GM12878 (cell line): ENCODE measurements around the gene AP4E1. TPM values are rescaled to one million over a fixed set of nuclear protein-coding genes. Genes with fewer than 3 reads are reported as not detected.
A peak's percentile ranks its signal among the peaks of the same experiment; 100 is the strongest.

Experiments used
- ATAC-seq: fragments of 200-7000 bp; cut with Tn5 transposase; 3 replicates; pipeline ENCODE4 v1.9.1; 2020; ENCODE audit warnings: mild to moderate bottlenecking, moderate library complexity
- BruUV-seq: library from RNA; stranded (reverse); fragments of 400-500 nt; replicated peaks from 2 replicates; lab custom pipeline; 2021; lab: Mats Ljungman, UMichigan
- CTCF ChIA-PET: fragments of 300-600 bp; sonication (Branson Sonifier 250); formaldehyde crosslinking; extraction: SDS; loops from one replicate; lab custom pipeline; 2021; ENCODE audit warnings: inconsistent platforms; lab: Yijun Ruan, JAX
- POLR2A ChIA-PET: fragments of 350-600 bp; formaldehyde crosslinking; extraction: SDS; loops from one replicate; lab custom pipeline; 2021; ENCODE audit warnings: inconsistent platforms; lab: Charles Lee
- RAD21 ChIA-PET: fragments of 300-600 bp; sonication (Branson Sonifier 250); formaldehyde crosslinking; loops from one replicate; lab custom pipeline; 2023; ENCODE audit warnings: antibody characterized with exemption; ENCODE audit not compliant: unreplicated experiment; lab: Charles Lee
- SMC1A ChIA-PET: fragments of 300-600 bp; sonication (Branson Sonifier 250); formaldehyde crosslinking; loops from one replicate; lab custom pipeline; 2023; ENCODE audit not compliant: unreplicated experiment, uncharacterized antibody; lab: Charles Lee
- DNase-seq: peaks from one replicate; pipeline ENCODE4 v3.0.0-alpha.2; 2011; ENCODE audit warnings: low read depth, low spot score
- FAIRE-seq: peaks from 3 replicates; lab custom pipeline; 2011; peaks lifted over from hg19 to GRCh38; lab: Jason Lieb, UNC
- H2AFZ ChIP-seq: 2 replicates; pipeline ENCODE4 v1.6.0; 2011; ENCODE audit warnings: low read depth, low read length, control low read depth; ENCODE audit not compliant: control insufficient read depth
- H3K27ac ChIP-seq: 2 replicates; pipeline ENCODE4 v1.5.1; 2011; ENCODE audit warnings: control low read depth; ENCODE audit not compliant: control insufficient read depth, insufficient read depth
- H3K27me3 ChIP-seq, 2 experiments: replicated peaks in 1 of 2; 2 replicates each; pipeline versions ENCODE4 v1.6.0 to v1.6.1; 2011; ENCODE audit warnings: low read length in 1 of 2; ENCODE audit not compliant: control insufficient read depth in 2 of 2, insufficient read depth in 2 of 2
- H3K36me3 ChIP-seq, 2 experiments: 2 replicates each; pipeline ENCODE4 v1.5.1; 2011; ENCODE audit warnings: low read length in 1 of 2; ENCODE audit not compliant: control insufficient read depth in 2 of 2, insufficient read depth in 2 of 2
- H3K4me1 ChIP-seq: 2 replicates; pipeline ENCODE4 v1.6.1; 2011; ENCODE audit warnings: mild to moderate bottlenecking, low read length, moderate library complexity, mixed read lengths; ENCODE audit not compliant: control insufficient read depth, insufficient read depth
- H3K4me2 ChIP-seq: 2 replicates; pipeline ENCODE4 v1.6.0; 2011; ENCODE audit warnings: control low read depth; ENCODE audit not compliant: control insufficient read depth, insufficient read depth
- H3K4me3 ChIP-seq: fragments of 200-600 bp; sonication (generic); 2 replicates; pipeline ENCODE4 v1.5.1; 2016
- H3K79me2 ChIP-seq: 2 replicates; pipeline ENCODE4 v1.6.0; 2011; ENCODE audit warnings: low read length; ENCODE audit not compliant: control insufficient read depth, insufficient read depth
- H3K9ac ChIP-seq: 2 replicates; pipeline ENCODE4 v1.8.0; 2011; ENCODE audit warnings: low read length, control low read depth, mixed read lengths; ENCODE audit not compliant: control insufficient read depth, insufficient read depth
- H3K9me3 ChIP-seq: replicated peaks from 3 replicates; pipeline ENCODE4 v1.5.1; 2011; ENCODE audit warnings: mild to moderate bottlenecking, low read length; ENCODE audit not compliant: control insufficient read depth, insufficient read depth
- H4K20me1 ChIP-seq: 2 replicates; pipeline ENCODE4 v1.6.0; 2011; ENCODE audit not compliant: control insufficient read depth, insufficient read depth
- ATF7 ChIP-seq: fragments of 450-650 bp; IDR thresholded peaks from 2 replicates; pipeline ENCODE4 v1.6.1; 2016; ENCODE audit warnings: low read depth, mild to moderate bottlenecking
- CBFB ChIP-seq: IDR thresholded peaks from 2 replicates; pipeline ENCODE4 v1.6.1; 2016; ENCODE audit warnings: antibody characterized with exemption, low read depth
- CBX5 ChIP-seq: sonication (generic); IDR thresholded peaks from 2 replicates; pipeline ENCODE4 v1.6.1; 2016; ENCODE audit warnings: low read depth, moderate library complexity, mild to moderate bottlenecking, inconsistent platforms
- CHD1 ChIP-seq: IDR thresholded peaks from 2 replicates; pipeline ENCODE4 v1.6.1; 2012; ENCODE audit warnings: low read depth, low read length, improper control_type of control experiment
- DPF2 ChIP-seq: fragments of 450-650 bp; IDR thresholded peaks from 2 replicates; pipeline ENCODE4 v1.6.1; 2017; ENCODE audit warnings: mild to moderate bottlenecking
- KAT2A ChIP-seq: conservative IDR thresholded peaks from 2 replicates; pipeline ENCODE4 v1.6.1; 2011; ENCODE audit warnings: low read depth, low read length; ENCODE audit not compliant: control insufficient read depth
- KDM1A ChIP-seq: fragments of 200-600 bp; sonication (generic); IDR thresholded peaks from 2 replicates; pipeline ENCODE4 v1.6.1; 2016; ENCODE audit warnings: borderline replicate concordance
- MTA3 ChIP-seq: IDR thresholded peaks from 2 replicates; pipeline ENCODE4 v1.6.1; 2012; ENCODE audit warnings: low read length, inconsistent platforms, borderline replicate concordance
- NFIC ChIP-seq: IDR thresholded peaks from 2 replicates; pipeline ENCODE4 v1.6.1; 2012; ENCODE audit warnings: low read depth, mild to moderate bottlenecking, inconsistent platforms, low read length, moderate library complexity
- NFXL1 ChIP-seq: fragments of 450-650 bp; IDR thresholded peaks from 2 replicates; pipeline ENCODE4 v1.6.1; 2017; ENCODE audit warnings: antibody characterized with exemption, mild to moderate bottlenecking, borderline replicate concordance
- RUNX3 ChIP-seq: IDR thresholded peaks from 2 replicates; pipeline ENCODE4 v1.6.1; 2012; ENCODE audit warnings: low read length, inconsistent platforms
- SMAD1 ChIP-seq: fragments of 450-650 bp; IDR thresholded peaks from 2 replicates; pipeline ENCODE4 v1.6.1; 2018; ENCODE audit warnings: mild to moderate bottlenecking, low read depth; ENCODE audit not compliant: partially characterized antibody
- TARDBP ChIP-seq: IDR thresholded peaks from 2 replicates; pipeline ENCODE4 v1.6.1; 2016; ENCODE audit warnings: borderline replicate concordance
- TCF7 ChIP-seq: IDR thresholded peaks from 2 replicates; pipeline ENCODE4 v1.6.1; 2014; ENCODE audit warnings: antibody characterized with exemption, borderline replicate concordance
- ZBED1 ChIP-seq: IDR thresholded peaks from 2 replicates; pipeline ENCODE4 v1.6.1; 2016; ENCODE audit warnings: borderline replicate concordance
- WGBS: methylation state at CpG from one replicate; pipeline ENCODE4 v1.1.6; 2016; ENCODE audit warnings: low lambda C conversion rate; ENCODE audit not compliant: insufficient replicate concordance, insufficient coverage; ENCODE audit errors: missing lambda C conversion rate; 5-methylcytosine and 5-hydroxymethylcytosine counted together
- in situ Hi-C: fragments of 300-500 bp; cut with MboI; formaldehyde crosslinking; loops from 9 replicates; pipeline ENCODE4 v1.14.3; 2018; ENCODE audit warnings: mixed read lengths
- intact Hi-C: fragments of 100-400 bp; cut with micrococcal nuclease; formaldehyde crosslinking; loops from one replicate; pipeline ENCODE4 v1.14.2; 2022; ENCODE audit not compliant: unreplicated experiment
- polyA plus RNA-seq, 11 experiments: library from polyadenylated mRNA; depleted of rRNA in 4 of 11; unstranded in 6 of 11; stranded (reverse) in 5 of 11; fragments of >200 nt; fragmentation: Nextera tagmentation in 4 of 11; fragmentation: Illumina TruSeq in 1 of 11; extraction: Ambion mirVana in 4 of 11; extraction: Trizol in 1 of 11; gene quantifications; 1 replicate in 1 of 11; 2 replicates in 10 of 11; pipeline versions ENCODE4 v1.2.1 to v1.2.3, GENCODE V29; 2011 to 2016; ENCODE audit warnings: inconsistent platforms in 2 of 11, missing spikeins in 2 of 11, low read depth in 1 of 11
- total RNA-seq, 4 experiments: library from RNA; depleted of rRNA in 3 of 4; stranded (reverse); fragments of >200 nt in 3 of 4; fragmentation: Illumina TruSeq in 1 of 4; extraction: Trizol in 1 of 4; gene quantifications; 2 replicates each; pipeline versions ENCODE4 v1.2.1 to v1.2.3, GENCODE V29; 2013 to 2021
- TF ChIP-seq, protein P1 (sequence below): fragments of 450-650 bp; IDR thresholded peaks from 2 replicates; pipeline ENCODE4 v1.6.1; 2017; ENCODE audit warnings: borderline replicate concordance

Gene AP4E1
- total and polyA plus RNA-seq, 10 of the 15 experiments (the other 5 are each of a cell fraction or from before 2014, with no cell fraction given) = 1.2 to 11.4 (median 6.7) TPM

DNA sequence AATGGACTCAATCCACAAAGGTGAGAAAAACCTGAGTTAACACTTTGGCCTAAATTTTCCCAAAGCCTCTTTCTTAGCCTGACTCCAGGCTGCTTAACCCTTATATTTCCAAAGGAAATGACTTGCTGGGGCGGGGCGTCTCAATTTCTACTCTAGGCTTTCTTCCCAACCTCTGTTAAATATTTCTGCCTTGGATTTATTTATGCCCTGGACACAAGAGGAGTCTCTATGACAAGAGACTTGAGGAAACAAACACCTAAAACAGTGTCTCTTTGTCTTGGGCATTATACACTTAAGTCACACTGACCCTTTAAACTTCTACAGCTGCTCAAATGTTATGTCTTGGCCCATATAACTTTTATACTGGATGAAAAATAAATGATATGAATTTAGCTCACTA lies 28.3 kb upstream of the AP4E1 start:
- no peak for TF ChIP-seq CBX5
- 0 out of 2 replicates have a peak, but pooled peaks have one; percentile 18 for TF ChIP-seq TCF7
- TF ChIP-seq, all 136 proteins: peak for 1
- ATAC-seq (peak; percentile 1; the same call in 2 of the 3 replicates), DNase-seq (no peak), FAIRE-seq (no peak)
- 0% methylated on average over 2 of the region's 2 CpGs for WGBS
- in situ Hi-C loops (loop anchor here (5.0 to 10.0 kb wide), 2 partner anchors 193 to 435 kb away; partner anchors contain the start of gene TRPM7), intact Hi-C loops (loop anchor here (2.0 kb wide), 1 partner anchor 197 kb away; no protein-coding TSS in a partner anchor)
- SMC1A ChIA-PET = interaction anchor here (0.6 to 5.0 kb wide), 6 partner anchors 26 to 338 kb away, joined by 3 to 33 read pairs (median 12); no protein-coding TSS in a partner anchor
- H3K79me2 ChIP-seq = no peaks in the 10 kb centered on the region
- no peak overlapping the region; the same call in 1 of the 2 replicates for H2AFZ ChIP-seq
- 0 out of 2 replicates have a peak overlapping the region, but pooled peaks have one; percentile 24 for H3K9ac ChIP-seq
- H4K20me1 ChIP-seq = no peaks in the 10 kb centered on the region
- no TSS peak for BruUV-seq
- RAD21 ChIA-PET = interaction anchor here (0.6 to 4.6 kb wide), 8 partner anchors 19 to 263 kb away, joined by 3 to 25 read pairs (median 4); no protein-coding TSS in a partner anchor
- H3K9me3 ChIP-seq = no peaks in the 10 kb centered on the region; the same call in 2 of the 3 replicates
- H3K27me3 ChIP-seq = no peaks in the 10 kb centered on the region
- no peak overlapping the region for H3K4me3 ChIP-seq
- H3K27ac ChIP-seq = peak overlapping the region; percentile 45
- peak overlapping the region; percentile 61 for H3K4me2 ChIP-seq
- no peaks in the 10 kb centered on the region for H3K36me3 ChIP-seq
- peaks cover 61% of the 10 kb centered on the region for H3K4me1 ChIP-seq
- POLR2A ChIA-PET = interaction anchor here (0.6 to 2.1 kb wide), 7 partner anchors 8 to 1806 kb away, joined by 3 to 6 read pairs (median 4); no protein-coding TSS in a partner anchor
- CTCF ChIA-PET = interaction anchor here (0.9 to 5.0 kb wide), 8 partner anchors 16 to 524 kb away, joined by 3 to 31 read pairs (median 3); partner anchors contain the start of gene GABPB1

DNA sequence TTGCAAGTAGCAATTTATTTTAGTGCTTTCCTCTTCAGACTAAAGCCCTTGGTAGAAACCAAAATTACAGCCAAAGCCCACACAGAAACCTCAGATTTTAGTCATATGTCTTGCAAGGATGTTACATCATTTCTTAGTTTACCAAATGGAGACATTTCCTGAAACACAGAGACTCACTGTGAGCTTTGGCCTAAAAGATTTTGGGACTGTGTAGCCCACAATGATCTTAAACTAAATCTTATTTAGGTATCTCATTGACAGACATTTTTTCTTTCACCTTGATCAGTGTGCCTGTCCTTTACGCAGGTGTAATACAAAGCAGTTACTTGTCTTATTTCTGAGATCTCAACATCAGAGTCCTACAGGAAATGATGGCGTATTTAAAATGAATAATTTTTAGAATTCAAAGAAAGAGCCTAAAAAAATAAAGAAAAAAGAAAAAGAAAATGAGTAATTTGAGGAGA lies 27.8 kb upstream of the AP4E1 start:
- Histone ChIP-seq H3K27me3 (no peaks in the 10 kb centered on the region), H3K36me3 (no peaks in the 10 kb centered on the region), H3K4me1 (peaks cover 65% of the 10 kb centered on the region), H4K20me1 (no peaks in the 10 kb centered on the region), H3K9me3 (no peaks in the 10 kb centered on the region; the same call in 2 of the 3 replicates), H3K27ac (peak overlapping the region; percentile 45), H3K4me3 (no peak overlapping the region), H3K4me2 (peak overlapping the region; percentile 61), H3K9ac (0 out of 2 replicates have a peak overlapping the region, but pooled peaks have one; percentile 1), H2AFZ (peak overlapping the region; percentile 53), H3K79me2 (no peaks in the 10 kb centered on the region)
- DNase-seq = peak; percentile 54
- ChIA-PET CTCF (interaction anchor here (0.9 to 5.0 kb wide), 8 partner anchors 17 to 525 kb away, joined by 3 to 31 read pairs (median 3); partner anchors contain the start of gene GABPB1), SMC1A (interaction anchor here (0.6 to 5.0 kb wide), 6 partner anchors 25 to 339 kb away, joined by 3 to 33 read pairs (median 12); no protein-coding TSS in a partner anchor), POLR2A (interaction anchor here (0.6 to 2.1 kb wide), 4 partner anchors 27 to 203 kb away, joined by 3 to 6 read pairs (median 4); no protein-coding TSS in a partner anchor), RAD21 (interaction anchor here (0.9 to 4.6 kb wide), 7 partner anchors 19 to 215 kb away, joined by 3 to 25 read pairs (median 4); no protein-coding TSS in a partner anchor)
- peak; percentile 73 for FAIRE-seq
- intact Hi-C loops = loop anchor here (2.0 kb wide), 1 partner anchor 198 kb away; no protein-coding TSS in a partner anchor
- BruUV-seq = no TSS peak
- in situ Hi-C loops = loop anchor here (5.0 to 10.0 kb wide), 2 partner anchors 193 to 436 kb away; partner anchors contain the start of gene TRPM7
- 2% methylated on average over 2 of the region's 2 CpGs for WGBS
- ATAC-seq = peak; percentile 50
- TF ChIP-seq ZBED1 (peak; percentile 60; the same call in 1 of the 2 replicates), NFXL1 (no peak), CHD1 (no peak), TARDBP (no peak), ATF7 (peak; percentile 88), KAT2A (no peak), KDM1A (no peak), RUNX3 (peak; percentile 91), MTA3 (peak; percentile 47; the same call in 1 of the 2 replicates), CBFB (0 out of 2 replicates have a peak, but pooled peaks have one; percentile 56), DPF2 (0 out of 2 replicates have a peak, but pooled peaks have one; percentile 31), NFIC (peak; percentile 94), SMAD1 (no peak)
- TF ChIP-seq, protein P1, sequence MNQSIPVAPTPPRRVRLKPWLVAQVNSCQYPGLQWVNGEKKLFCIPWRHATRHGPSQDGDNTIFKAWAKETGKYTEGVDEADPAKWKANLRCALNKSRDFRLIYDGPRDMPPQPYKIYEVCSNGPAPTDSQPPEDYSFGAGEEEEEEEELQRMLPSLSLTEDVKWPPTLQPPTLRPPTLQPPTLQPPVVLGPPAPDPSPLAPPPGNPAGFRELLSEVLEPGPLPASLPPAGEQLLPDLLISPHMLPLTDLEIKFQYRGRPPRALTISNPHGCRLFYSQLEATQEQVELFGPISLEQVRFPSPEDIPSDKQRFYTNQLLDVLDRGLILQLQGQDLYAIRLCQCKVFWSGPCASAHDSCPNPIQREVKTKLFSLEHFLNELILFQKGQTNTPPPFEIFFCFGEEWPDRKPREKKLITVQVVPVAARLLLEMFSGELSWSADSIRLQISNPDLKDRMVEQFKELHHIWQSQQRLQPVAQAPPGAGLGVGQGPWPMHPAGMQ = no peak
